ENCODE results near the gene DEGS2.

- no peak for TF ChIP-seq ZSCAN16 (tag by site-specific recombination; IDR thresholded peaks at IDR 0.05)
- no peak for TF ChIP-seq BCL11B (tag by site-specific recombination; IDR thresholded peaks at IDR 0.05; ENCODE audit: low read depth)
- TF ChIP-seq CTCF (tag by site-specific recombination; IDR thresholded peaks at IDR 0.05) = no peak
- TF ChIP-seq, protein P1, sequence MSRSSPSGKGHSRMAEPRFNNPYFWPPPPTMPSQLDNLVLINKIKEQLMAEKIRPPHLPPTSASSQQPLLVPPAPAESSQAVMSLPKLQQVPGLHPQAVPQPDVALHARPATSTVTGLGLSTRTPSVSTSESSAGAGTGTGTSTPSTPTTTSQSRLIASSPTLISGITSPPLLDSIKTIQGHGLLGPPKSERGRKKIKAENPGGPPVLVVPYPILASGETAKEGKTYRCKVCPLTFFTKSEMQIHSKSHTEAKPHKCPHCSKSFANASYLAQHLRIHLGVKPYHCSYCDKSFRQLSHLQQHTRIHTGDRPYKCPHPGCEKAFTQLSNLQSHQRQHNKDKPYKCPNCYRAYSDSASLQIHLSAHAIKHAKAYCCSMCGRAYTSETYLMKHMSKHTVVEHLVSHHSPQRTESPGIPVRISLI (tag by site-specific recombination; IDR thresholded peaks at IDR 0.05) = no peak
- TF ChIP-seq PATZ1 (tag by site-specific recombination; IDR thresholded peaks at IDR 0.05) = no peak
- TF ChIP-seq ZFP41 (tag by site-specific recombination; IDR thresholded peaks at IDR 0.05; ENCODE audit: borderline replicate concordance) = no peak
- TF ChIP-seq ZNF133 (tag by site-specific recombination; IDR thresholded peaks at IDR 0.05) = no peak
- no peak for TF ChIP-seq ZNF514 (tag by site-specific recombination; IDR thresholded peaks at IDR 0.05)
These were observed 50.4 kb downstream of the DEGS2 start for GRCh38 chr14:100108840-100109593.

All from HEK293 (cell line).